Stimulated activated naive CD4-positive, alpha-beta T cell treated with Interleukin-2 at 50 U/mL for 16 hours (primary cell): ENCODE results near the gene BMPR1B.
"Not testable (repeated sequence)": the region's sequence is repeated elsewhere in the genome, so short reads cannot be mapped to it uniquely, and the experiment has no call there.

ENCODE experiments used
- DNase-seq: peaks from one replicate; lab custom pipeline; 2025; lab: John Stamatoyannopoulos, UW

BMPR1B gene

DNA sequence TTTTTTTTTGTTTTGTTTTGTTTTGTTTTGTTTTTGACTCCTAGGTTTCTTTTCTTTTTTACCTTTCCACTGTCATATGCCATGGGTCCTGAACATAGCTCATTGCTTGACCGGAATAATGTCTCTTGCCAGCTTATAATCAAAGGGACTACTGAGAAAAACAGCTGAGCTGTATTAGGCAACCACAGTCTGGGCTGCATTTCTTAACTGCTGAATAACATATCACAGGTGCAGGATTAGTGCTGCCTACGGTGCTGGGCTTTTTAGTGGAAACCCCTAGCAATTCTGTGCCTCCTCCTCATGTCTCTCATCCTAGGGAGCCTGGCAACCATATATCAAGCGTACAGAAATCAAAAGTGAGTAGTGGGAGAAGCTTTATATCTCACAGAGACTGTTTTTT, 333.5 kb downstream of the BMPR1B start:
- DNase-seq = no peak

DNA sequence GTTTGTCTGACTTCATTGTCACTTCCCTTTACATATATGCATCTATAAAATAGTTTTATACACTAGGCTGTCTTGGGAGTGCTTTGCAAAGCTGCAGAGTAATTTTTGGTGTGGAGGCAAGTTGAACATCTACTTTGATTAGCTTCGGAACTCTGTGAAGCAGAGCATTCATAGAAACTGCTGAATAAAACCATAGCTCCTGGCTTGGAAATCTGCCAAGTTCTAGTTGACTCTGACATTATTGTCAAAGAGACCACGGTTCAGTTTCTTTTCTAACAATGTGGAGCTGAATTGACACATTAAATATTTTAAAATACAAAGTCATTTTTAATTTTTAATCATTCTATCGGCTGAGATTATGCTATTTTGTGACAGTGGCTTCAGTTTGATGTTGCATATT, 335.0 kb downstream of the BMPR1B start:
- no peak for DNase-seq

DNA sequence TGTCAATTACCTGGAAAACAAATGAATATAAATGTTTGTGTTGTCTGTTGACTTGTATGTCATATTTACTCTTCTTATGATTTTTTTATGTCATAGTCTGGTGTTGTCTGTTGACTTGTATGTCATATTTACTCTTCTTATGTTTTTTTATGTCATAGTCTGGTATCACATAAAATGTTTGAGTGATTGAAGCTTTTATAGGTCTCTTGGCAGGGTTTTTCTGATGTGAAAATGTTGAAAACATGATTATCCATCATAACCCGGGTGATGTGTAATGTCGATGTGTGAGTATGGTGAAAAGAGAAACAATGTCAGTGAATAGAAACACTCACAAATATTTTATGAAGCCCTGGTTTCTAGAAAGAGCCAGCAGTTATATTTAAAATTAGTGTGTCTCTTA, 335.7 kb downstream of the BMPR1B start:
- no peak for DNase-seq

DNA sequence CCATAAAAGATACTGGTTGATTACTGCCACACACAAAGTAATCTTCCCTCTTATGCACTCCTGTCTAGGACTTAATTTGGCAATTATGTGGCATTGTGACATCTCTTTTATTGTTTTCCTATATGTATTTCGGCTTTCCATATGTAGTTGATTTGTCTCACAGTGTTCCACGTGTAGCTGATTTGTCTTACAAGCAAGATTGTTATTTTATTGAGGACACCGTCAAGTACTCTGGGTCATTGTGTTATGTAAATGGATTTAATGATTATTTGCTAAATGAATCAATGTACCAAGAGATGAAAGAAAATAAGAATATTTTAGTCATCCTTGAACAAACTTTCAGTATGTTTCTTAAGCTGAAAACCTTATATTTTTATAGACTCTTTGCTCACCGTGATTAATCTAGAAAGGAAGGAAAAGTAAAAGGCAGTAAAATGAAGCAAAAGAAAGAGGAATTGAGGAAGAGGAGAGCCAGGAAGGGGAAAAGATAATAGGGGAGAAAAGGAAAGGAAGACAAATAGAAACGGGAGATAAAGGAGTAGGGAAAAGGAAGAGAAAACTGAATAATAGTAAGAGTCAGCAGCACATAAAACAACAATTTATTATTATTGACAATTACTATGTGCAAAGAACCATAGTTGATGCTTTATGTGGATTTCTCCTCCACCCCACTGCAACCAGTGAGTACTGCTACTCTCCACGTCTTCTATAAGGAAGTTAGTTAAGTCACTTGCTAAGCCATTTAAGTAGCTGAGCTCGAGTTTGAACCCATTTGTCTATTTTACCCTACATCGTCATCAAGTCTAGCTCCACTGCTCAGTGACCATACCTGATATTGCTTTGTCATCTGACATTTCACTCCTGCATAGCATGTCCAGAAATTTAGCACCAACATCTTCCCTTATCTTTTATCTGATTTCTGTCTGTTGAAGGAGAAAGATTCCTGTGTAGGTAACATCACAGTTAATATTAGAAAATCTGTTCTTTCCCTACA, 336.5 kb downstream of the BMPR1B start:
- no peak for DNase-seq

DNA sequence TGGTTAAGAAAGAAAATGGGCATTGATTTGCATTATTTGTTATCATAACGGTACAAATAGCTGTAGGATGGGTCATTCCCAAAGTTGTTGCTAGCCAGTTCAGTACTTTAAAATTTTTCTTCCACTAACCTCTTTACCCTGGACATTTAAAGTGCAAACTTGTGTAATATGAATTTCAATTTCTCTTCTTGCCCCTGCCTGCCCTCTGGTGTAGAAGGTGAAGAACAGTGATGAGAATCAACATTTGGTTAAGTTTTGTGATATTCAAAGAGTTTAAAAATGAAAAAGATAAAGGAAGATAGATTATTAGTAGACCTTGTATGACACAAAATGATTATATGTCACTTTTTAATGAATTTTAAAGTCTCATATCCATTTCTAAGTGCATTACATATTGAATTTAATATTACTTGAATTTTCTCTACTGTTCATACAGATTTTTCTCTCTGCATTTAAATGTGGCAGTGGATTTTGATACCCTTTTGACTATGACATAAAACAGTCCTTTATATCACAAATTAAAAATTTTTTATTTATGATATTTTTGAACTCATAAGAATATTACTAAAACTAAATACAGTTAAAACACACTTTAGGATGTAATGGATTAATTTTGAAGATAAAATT, 337.7 kb downstream of the BMPR1B start:
- DNase-seq = no peak

DNA sequence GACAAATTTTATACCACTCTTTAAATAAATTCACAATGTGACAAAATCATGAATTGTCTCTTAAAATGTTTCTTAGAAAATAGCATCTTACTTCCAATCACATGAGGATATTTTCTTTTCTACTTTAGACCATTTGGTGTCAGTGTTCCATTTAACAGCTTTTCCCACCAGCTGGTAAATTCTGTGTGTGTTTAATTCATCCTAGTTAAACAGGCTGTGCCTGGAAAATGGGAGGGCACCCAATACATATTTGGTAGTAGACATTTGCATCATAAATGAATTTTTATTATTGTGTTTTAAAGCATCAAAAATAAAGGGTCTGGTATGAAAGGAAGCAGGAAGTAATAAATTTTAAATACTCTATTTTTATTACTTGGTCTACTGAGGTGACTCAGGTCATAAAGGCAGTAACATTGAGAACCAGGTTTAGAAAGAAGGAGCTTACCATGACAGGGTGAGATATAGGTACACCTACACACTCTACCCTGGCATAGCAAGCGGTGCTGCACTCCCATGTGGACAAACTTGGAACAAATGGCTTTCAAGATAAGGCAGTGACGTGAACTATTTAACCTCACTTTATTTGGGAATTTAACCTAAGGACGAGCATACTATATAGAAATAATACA, 344.5 kb downstream of the BMPR1B start:
- no peak for DNase-seq

DNA sequence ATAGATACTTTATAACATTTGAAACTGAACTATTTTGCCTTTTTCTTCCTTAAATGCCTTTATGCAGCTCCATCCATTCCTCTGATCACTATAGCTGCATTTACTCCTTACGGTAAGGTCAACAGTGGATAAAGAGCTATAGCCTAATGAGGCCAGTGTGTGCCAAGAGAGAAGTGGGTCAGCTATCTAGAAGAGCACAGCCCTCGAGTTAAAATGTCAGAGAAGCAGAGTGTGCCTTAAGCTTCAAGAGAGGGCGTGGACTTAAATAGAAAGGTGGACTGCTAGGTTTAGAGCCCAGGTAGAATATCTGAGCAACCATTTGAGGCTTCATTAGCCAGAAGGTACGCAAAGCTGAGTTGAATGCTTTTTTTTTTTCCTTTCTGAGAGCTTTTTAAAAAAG, 347.4 kb downstream of the BMPR1B start:
- DNase-seq = no peak

DNA sequence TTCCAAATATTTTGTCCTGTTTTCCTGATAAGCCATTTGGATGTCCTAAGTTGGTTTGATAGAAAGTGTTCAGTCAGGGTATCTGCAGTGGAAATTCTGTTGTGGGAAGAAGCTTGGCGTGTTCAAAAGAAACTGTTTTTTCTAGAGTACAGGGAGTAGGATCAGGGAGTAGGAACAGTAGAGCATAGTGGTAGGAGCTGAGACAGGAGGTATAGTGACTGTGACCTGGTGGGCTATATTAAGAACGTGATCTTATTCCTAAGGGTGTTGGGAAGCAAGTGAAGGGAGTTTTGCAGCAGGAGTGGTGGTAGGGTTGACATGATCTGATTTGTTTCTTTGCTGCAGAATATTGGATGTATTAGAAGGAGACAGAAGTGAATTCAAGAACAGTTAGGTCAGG, 348.2 kb downstream of the BMPR1B start:
- DNase-seq = no peak

DNA sequence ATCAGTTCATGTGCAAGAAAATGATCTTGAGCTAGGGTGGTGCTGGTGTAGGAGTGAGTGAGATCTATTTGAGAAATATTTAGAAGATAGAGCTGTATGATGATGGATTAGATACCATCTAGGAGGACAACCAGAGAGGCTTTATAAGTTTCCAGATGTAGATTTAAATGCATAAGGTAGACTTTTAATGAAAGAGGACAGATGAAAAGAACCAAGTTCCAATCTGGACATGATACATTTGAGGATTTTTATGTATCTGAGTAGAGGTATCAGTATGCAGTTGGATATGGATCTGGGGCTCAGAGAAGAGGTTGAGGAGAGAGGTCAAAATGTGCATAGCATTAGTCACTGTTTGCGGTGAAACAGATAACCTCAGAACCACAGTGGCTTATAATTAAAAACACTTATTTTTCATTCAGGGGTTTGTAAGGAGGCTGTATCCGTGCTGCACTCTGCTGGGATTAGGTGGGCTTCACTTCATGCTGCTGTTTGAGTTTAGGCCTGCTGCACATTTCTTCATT, 348.7 kb downstream of the BMPR1B start:
- no peak for DNase-seq

DNA sequence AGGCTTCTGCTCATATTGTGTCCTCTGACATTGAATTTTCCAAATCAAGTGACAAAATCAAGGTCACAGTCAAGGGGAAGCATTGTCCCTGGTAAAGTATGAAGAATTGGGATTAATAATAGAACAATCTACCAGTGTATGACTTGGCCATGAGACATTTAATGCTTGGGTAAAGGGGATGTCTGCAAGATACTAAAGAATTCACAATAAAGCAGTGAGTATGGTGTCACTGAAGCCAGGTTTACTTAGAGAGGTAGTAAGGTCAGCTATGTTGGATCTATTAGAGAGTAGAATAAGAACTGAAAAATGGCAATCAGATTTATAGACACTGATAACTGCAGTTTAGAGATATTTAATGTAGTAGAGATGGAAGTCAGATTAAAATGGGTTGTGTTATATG, 349.2 kb downstream of the BMPR1B start:
- no peak for DNase-seq

DNA sequence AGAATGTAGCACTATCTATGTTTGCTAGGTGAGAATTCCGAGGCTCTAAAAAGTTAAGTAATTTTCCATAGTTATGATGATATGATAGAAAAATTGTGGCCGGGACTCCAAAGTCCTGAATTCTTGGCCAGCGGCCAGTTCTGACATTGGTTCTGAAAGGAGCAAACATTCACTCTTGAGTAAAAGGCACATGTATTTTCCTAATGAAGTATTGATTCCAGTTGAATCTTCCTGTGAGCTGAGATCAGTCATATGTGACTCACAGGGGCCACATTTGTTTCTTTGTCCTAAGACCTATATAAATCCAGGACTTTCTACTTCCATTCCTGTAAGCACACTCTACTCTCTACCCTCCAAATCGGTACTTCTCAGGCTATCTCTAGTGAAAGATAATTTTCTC, 349.9 kb downstream of the BMPR1B start:
- no peak for DNase-seq

DNA sequence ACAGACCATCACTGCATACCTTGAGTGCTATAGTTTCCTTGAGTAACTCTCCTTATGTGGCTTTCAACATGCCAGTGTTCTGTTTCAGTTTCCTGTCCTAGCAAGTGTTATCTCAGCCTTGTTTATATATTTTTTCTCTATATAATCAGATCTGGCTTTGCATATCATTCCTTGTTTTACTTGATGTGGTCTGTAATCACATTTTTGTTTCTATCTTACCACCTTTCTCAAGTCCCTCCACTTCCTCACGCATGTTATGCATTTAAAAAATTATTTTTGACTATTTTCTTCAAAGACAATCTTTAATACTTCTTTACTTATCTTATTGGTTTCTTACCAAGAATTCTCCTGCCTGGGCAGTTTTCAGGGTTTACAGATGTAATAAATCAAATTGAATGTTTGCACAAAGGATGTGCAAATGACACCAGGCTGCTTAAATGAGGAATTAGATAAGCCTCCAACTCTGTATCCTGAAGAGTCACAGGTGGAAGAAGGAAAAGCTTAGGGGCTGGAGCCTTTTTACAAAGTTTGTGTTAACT, 351.2 kb downstream of the BMPR1B start:
- DNase-seq = no peak

DNA sequence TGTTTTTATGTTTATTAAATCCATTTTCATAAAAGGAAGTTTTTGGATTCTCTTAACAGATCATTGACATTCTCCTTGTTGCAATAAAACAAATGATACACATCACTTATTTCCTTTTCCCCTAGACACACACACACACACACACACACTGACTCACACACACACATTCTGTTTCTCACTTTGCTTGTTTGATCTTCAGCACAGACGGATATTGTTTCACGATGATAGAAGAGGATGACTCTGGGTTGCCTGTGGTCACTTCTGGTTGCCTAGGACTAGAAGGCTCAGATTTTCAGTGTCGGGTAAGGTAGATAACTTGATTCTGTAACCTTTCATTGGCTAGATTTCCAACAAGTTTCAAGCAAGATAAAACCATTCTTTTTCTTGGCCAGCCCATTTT, 356.8 kb downstream of the BMPR1B start:
- no peak for DNase-seq

DNA sequence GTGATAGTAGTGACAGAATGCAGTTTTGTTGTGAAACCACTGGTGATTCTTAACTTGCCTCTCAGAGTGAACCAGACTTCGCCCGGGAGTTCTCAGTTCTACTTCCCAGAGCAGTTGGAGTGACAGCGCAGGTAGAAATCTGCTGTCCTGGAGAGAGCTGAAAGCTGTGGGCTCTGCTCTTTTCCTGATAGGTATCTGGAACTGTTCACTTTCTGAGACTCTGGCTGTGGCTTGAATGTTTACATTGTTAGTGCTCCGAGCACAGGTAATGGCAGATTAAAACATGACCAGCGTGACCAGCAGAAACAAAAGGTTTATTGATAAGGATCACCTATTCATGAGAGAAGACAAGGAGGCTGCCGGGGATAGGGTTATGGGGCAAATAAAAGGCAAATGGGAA, 360.7 kb downstream of the BMPR1B start:
- DNase-seq = no peak

DNA sequence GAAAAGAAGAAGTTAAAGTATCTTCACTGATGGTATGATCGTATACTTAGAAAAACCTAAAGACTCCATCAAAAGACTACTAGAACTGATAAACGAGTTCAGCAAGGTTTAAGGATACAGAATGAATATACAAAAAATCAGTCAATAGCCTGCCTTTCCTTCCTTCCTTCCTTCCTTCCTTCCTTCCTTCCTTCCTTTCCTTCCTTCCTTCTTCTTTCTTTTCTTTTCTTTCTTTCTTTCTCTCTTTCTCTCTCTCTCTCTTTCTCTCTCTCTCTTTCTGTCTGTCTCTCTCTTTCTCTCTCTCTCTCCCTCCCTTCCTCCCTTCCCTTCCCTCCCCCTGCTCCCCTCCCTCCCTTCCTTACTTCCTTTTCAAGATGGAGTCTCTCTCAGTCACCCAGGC, 362.7 kb downstream of the BMPR1B start:
- no peak for DNase-seq

DNA sequence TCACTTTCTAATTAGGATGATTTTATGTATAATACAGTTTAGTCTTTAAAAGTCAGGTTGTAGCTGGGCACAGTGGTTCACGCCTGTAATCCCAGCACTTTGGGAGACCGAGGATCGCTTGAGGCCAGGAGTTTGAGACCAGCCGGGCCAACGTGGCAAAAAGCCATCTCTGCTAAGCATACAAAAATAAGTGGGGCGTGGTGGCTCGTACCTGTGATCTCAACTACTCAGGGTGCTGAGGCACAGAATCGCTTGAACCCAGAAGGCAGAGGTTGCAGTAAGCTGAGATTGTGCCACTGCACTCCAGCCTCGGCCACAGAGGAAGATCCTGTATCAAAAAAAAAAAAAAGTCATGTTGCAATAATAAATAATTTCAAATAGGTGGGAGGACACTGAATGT, 364.2 kb downstream of the BMPR1B start:
- DNase-seq = no peak

DNA sequence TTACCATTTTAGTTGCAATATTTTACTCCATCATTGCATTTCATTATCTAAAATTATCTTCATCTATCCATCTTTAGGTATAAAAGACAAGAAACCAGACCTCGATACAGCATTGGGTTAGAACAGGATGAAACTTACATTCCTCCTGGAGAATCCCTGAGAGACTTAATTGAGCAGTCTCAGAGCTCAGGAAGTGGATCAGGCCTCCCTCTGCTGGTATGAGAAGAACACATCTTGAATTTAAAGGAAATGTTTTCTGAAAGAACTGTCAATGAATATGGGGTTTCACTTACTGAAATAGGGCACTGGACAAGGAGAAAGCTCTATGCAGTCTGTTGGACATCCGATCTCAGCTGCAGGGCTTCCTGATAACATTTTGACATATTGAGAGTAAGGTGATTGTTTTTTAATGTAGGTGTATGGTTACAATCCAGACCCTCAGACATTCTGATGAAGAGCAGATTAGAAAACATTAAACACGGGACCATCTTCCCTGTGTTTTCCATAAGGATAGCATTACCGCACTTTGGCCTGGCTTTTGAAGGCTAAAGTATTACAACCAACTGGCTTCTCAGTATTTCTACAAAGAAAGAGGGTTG, 367.2 kb downstream of the BMPR1B start:
- DNase-seq = no peak

DNA sequence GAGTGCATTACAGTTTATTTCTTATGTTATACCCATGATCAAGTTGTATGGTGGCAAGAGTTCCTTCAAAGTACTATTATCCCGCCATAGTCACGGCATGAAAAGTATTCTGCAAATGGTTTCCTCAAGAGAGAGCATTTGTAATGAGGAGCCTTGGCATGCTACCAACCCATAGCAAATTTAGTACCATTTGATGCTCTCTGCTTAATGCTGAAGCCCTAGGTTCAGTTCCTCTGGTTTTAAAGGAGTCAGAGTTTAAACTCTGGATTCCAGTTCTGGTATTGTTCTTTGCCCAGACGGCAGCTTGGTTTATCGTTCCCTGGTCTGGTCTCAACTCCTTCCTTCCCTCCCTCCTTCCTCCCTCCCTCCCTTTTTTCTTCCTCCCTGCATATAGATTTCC, 371.3 kb downstream of the BMPR1B start:
- DNase-seq = no peak

DNA sequence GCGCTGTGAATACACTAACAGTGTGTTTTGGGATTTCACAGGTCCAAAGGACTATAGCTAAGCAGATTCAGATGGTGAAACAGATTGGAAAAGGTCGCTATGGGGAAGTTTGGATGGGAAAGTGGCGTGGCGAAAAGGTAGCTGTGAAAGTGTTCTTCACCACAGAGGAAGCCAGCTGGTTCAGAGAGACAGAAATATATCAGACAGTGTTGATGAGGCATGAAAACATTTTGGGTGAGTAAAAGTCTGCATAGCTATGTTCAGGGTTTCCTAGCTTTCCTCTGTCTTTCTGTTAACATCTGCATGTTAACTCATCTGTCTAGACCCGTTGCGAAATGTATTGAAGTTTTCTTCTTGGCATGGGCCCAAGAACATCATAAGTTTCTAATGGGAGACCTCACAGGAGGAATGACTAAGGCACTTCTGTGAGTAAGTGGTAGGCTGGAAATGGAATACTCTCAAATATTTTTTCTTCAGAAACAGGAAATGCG, 372.1 kb downstream of the BMPR1B start:
- DNase-seq = no peak

DNA sequence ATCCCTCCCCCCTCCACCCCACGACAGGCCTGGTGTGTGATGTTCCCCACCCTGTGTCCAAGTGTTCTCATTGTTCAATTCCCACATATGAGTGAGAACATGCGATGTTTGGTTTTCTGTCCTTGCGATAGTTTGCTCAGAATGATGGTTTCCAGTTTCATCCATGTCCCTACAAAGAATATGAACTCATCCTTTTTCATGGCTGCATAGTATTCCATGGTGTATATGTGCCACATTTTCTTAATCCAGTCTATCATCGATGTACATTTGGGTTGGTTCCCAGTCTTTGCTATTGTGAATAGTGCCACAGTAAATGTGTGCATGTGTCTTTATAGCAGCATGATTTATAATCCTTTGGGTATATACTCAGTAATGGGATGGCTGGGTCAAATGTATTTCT, 376.3 kb downstream of the BMPR1B start:
- not testable (repeated sequence) for DNase-seq

DNA sequence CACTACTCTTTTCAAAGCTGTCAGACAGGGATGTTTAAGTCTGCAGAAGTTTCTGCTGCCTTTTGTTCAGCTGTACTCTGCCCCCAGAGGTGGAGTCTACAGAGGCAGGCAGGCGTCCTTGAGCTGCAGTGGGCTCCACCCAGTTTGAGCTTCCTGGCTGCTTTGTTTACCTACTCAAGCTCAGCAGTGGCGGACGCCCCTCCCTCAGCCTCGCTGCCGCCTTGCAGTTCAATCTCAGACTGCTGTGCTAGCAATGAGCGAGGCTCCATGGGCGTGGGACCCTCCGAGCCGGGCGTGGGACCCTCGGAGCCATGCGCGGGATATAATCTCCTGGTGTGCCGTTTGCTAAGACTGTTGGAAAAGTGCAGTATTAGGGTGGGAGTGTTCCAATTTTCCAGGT, 381.7 kb downstream of the BMPR1B start:
- DNase-seq = not testable (repeated sequence)

DNA sequence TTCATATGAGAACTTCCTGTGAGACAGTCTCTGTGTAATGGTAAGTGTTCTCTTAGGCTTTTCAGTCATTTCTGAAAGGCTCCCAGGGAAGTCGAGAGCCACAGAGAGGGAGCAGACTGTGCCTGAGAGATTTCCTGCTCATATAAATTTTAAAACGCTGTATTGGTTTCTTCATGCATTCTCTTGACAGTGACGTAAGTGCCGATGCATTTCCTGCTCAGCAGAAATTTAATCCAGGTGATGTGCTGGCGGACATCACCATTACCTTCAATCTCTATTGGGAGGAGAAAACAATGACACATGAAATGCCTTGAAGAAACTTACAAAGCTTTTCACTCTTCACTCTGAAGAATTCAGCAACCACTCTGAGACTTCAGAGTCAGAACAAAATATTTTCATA, 383.6 kb downstream of the BMPR1B start:
- DNase-seq = no peak
